ENCODE results near the gene KRTDAP. TPM values are rescaled to one million over a fixed set of nuclear protein-coding genes. Genes with fewer than 3 reads are reported as not detected.

Gene KRTDAP
- polyA plus RNA-seq (ENCODE audit: insufficient read length in 3 of 3) = under 1 TPM in 2 of 3 donors, not detected in 1; 0.47 to 0.86 TPM

DNA sequence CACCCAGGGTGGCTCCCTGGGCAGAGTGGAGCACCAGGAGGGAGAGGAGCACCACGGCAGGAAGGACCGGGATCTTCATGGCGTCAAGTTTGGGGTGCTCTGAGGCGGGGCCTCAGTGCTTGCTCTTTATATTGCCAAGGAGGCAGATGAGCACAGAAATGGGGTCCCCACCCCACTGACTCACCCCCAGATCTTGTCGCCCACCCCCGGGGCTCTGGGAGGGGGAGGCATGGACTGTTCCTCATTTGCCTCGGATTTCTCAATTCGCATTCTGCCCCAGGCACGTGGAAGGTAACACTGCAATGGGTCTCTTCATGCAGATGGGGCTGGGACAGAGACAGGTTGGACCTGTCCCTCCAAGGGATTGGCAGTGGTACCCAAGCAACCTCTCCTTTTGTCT, at the start of gene KRTDAP:
Gene KRTDAP (minus strand): TSS at position 101 of the 400 bp plus-strand sequence. CDS start 22 bp downstream, at position 79.
- no peak for DNase-seq (ENCODE audit: low read depth in 3 of 3, low spot score in 2 of 3)

- no peak for DNase-seq (ENCODE audit: low read depth in 3 of 3, low spot score in 2 of 3)
Measured at GRCh38 chr19:35539850-35540249, 49.6 kb upstream of the KRTDAP start.

DNA sequence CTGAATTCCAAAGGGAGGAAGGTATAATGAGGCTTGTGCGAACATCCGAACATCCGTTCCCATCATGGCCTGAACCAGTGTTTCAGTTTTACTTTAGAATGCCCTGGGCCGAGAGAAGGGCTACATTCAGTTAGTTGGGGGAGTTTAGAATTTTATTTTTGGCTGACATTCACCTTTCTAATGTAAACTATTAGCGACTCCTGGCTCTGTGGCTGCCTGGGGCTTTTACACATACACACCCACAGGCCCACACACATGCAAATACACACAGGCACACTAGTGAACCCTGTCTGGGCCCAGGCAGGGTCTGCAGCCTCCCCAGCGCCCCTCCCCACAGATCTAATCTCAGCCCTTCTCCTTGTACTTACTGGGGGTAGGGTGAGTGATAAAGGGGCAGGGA, 49.0 kb upstream of the KRTDAP start:
- DNase-seq (ENCODE audit: low read depth in 3 of 3, low spot score in 2 of 3) = no peak

DNA sequence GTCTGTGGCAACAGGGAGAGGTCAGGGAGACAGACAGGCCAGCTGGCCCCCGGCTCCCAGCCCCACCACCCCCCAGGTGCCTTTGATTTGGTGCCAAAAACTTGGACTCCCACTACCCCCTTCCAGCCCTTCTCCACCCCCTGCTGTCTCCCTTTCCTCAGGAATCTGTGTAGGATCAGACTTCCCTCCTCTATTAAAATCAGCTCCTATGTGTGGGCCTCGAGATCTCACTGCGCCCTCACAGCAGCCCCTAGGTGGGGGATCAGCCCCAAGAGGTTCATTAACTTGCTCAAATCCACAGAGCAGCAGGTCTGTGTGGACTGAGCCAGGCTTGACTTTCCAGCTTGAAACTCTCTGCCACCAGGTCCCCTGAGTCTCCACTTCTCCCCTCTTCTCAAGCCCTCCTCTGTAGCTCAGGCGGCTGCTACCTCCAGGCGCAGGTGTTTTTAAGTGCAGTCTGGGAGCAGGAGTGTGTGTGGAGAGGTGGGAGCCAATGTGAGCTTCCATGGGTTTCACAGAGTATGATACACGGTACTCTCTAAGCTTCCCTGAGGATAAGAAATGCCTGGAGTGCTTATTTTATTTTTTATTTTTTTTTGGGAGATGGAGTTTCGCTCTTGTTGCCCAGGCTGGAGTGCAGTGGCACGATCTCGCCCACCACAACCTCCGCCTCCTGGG, 44.7 kb upstream of the KRTDAP start:
- DNase-seq (ENCODE audit: low read depth in 3 of 3, low spot score in 2 of 3) = no peak

DNA sequence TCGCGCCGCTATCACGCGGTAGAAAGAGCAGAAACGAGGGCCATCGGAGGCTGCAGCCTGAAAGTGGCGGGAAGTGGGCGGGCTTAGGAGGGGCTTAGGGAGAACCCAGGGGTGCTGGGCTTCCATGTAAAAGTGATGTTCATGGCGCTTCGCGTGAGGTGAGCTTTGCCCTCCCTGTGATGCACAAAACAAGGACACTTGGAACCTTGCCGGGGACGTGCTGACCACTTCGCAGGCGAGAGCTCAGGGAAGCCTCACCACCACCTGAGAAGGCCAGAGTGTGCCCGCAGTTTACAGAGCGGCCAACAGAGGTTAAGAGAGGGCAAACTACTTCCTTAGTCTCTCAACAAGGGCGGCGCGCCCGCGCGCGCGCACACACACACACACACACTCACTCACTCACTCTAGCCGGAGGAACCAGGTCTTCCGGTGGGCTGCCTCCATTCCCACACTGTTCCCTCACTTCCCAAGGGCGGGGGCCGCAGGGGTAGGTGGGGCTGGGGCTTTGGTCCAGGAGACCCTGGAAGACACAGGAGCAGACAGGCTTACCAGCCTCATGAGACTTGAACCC, 43.6 kb upstream of the KRTDAP start:
- DNase-seq (ENCODE audit: low read depth in 3 of 3, low spot score in 2 of 3) = no peak

- DNase-seq (ENCODE audit: low read depth in 3 of 3, low spot score in 2 of 3) = no peak
Measured at GRCh38 chr19:35533201-35533821, 43.0 kb upstream of the KRTDAP start, which contains the start of gene GAPDHS. GAPDHS (plus strand) TSS chr19:35533456; CDS start chr19:35533528, 72 bp downstream.

- no peak for DNase-seq (ENCODE audit: low read depth in 3 of 3, low spot score in 2 of 3)
Measured at GRCh38 chr19:35531291-35531690, 41.0 kb upstream of the KRTDAP start.

GRCh38 chr19:35529241-35530218, 39.3 kb upstream of the KRTDAP start:
- no peak for DNase-seq (ENCODE audit: low read depth in 3 of 3, low spot score in 2 of 3)

DNA sequence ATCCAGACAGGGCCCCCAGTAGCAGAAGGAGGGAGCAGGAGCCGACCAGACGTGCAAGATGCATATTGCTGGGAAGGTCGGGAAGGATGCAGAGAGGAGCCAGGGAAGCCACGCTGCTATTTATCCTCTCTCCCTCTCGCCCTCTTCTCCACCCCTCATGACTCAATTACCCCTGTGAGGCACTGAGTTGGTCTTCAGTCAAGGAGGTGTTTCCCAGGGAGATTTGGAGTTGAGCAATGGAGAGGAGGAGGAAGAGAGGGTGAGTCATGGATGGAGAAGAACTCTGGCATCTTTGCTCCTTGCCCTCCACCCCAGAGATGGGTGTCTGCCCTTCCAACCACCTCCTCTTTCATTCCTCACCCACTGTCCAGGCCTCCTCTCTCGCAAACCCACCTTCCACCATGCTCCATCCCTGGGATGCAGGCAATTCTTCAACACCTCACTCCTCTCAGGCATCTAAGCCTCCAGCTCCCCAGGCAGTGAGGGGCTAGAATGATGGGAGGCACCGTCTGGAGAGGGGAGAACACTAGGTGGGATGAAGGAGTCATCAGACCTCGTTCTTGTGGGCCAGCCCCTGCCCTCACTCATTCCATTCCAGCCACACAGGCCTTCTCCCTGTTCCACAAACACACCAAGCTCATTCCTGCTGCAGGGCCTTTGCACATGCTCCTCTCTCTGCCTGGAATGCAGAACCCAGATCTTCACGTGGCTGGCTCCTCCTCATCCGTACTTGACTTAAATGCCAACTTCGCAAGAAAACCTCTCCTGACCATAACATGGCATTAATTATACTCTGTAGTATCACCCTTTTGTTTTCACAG, 38.2 kb upstream of the KRTDAP start, which contains the start of gene SBSN:
Gene SBSN (minus strand): TSS at position 94 of the 821 bp plus-strand sequence. CDS start 30 bp downstream, at position 64.
- DNase-seq (ENCODE audit: low read depth in 3 of 3, low spot score in 2 of 3) = no peak

DNA sequence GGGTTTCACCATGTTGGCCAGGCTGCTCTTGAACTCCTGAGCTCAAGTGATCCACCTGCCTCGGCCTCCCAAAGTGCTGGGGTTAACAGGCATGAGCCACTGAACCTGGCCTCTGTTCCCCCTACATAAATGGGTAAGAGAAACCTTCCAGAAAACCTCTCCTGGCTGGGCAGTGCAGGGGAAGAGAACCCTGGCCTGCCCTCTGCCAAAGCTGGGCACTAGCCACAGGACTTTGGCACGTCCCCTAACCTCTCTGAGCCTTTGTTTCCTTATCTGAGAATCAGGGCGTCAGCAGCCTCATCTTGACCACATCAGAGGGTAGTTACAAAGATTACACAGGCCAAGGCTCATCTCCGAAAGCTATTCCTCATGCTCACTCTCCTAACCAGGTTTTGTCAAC, 35.6 kb upstream of the KRTDAP start:
- no peak for DNase-seq (ENCODE audit: low read depth in 3 of 3, low spot score in 2 of 3)

GRCh38 chr19:35524181-35524837, 34.0 kb upstream of the KRTDAP start:
- no peak for DNase-seq (ENCODE audit: low read depth in 3 of 3, low spot score in 2 of 3)

- DNase-seq (ENCODE audit: low read depth in 3 of 3, low spot score in 2 of 3) = no peak
Measured at GRCh38 chr19:35522745-35523327, 32.6 kb upstream of the KRTDAP start.

DNA sequence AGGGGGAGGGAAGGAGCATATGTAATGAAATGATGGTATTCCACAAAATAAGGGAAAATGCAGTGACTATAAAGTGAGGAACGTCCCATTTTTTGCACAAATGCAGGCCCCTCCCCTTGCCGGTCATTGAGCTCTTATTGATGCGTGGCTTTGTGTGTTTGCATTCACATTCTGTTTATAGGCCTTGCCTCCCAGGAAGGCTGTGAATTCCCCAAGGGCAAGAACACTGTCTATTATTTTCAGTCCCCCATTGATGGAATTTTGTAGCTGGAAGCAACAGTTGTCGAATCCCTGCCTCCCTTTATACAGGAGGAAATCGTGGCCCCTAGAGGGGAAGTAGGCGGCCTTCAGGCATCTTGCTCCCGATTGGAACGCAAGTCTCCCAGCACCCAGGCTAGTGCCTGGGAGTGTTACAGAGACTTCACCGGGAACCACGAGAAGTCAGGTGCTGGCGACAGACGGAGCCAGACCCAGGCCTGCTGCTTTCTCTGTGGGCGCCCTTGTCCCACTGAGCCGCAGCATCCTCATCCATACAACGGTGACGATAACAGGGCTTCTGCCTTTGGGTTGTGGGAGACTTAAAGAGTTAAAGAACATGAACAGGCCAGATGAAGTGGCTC, 31.0 kb upstream of the KRTDAP start:
- no peak for DNase-seq (ENCODE audit: low read depth in 3 of 3, low spot score in 2 of 3)

DNA sequence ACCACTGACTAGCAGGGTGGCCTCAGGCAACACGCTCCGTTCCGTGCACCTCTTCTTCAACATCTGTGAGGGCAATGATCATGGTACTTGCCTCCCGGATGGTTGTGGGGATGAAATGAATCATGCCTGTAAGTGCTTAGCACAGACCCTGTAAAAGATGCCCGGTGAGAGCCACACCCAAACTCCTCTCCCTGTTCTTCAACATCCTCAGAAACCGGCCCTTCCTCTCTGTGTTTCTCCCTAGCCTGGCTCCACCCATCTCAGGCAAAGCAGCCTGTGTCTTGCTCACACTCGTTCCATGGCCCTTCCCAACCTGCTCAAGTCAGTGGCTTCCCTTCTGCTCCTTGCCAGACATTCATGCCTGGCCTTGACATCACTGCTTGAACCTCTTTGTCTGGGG, 29.0 kb upstream of the KRTDAP start:
- no peak for DNase-seq (ENCODE audit: low read depth in 3 of 3, low spot score in 2 of 3)

- no peak for DNase-seq (ENCODE audit: low read depth in 3 of 3, low spot score in 2 of 3)
Measured at GRCh38 chr19:35518313-35518712, 28.0 kb upstream of the KRTDAP start.

DNA sequence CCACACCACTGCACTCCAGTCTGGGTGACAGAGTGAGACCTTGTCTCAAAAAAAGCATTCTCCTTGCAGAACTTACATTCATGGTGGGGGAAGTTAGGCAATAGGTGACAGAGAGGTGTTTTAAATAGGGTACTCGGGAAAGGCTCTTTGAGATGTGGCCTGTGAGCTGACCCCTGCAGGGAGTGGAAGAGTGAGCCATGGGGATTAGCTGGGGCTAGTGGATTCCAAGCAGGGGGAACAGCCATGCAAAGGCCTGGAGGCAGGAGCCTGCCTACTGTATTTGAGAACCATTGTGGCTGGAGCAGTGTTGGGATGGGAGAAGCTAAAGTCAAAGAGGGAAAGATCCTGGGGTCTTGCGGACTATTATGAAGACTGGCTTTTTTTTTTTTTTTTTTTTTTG, 27.1 kb upstream of the KRTDAP start:
- no peak for DNase-seq (ENCODE audit: low read depth in 3 of 3, low spot score in 2 of 3)

DNA sequence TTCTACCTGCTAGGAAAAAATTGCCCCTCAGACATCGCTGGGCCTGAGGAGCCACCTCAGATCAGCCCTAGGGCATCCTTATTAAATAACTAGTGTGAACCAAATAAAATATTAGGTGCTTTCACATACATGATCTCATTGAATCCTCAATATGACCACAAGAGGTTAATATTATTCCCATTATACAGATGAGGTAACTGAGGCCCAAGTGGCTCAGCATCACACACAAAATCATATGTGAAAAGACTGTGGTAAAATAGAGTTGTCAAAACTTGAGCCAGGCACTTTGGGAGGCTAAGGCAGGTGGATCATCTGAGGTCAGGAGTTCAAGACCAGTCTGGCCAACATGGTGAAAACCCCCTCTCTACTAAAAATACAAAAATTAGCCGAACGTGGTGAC, 26.0 kb upstream of the KRTDAP start:
- no peak for DNase-seq (ENCODE audit: low read depth in 3 of 3, low spot score in 2 of 3)

DNA sequence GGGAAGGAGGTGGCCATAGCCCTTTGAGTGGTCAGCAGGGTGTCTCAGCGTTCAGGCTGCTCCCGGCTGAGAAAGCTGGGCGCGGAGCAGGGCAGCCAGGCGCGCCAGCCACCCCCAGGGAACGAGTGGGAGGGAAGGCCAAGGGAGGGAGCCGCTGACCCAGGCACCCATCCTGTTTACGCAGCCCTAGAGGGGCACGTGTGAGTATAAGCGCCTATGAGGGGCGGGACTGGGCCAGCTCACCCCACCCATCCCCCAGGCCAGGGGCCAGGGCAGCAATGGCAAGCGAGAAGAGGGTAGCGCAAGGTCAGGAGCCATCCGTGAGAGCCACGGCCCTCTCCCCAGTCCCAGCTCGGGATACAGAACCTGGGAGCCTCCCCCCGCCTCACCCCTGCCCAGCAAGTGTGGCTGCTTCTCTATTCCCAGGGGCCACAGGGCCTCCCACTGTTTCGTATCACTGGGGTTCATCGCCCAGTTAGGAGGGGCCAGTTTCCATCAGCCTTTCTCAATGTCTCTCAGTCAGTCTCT, 24.1 kb upstream of the KRTDAP start:
- DNase-seq (ENCODE audit: low read depth in 3 of 3, low spot score in 2 of 3) = no peak

Data from right renal cortex interstitium (tissue), 3 donors.